ENCODE results near the gene CHD2.

DNA sequence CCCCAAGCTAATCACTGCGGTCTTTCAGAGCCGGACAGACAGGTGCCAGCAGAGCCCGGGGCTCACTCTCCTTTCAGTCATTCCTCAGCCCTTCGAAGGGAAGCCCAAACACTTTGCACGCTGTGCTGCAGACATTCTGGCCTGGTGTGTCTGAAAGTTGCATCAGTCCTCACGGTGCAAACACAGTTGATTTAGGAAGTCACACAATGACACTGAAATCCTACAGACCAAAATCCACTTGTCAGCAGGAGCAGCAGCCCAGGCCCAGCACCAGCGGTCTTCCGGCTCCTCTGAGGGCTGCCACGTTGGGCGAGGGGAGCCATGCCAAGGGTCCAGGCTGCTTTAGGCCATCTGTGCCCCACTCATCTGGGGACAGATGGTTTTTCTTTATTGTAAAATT is 127.3 kb downstream of the CHD2 start:
- TF ChIP-seq, protein P1, sequence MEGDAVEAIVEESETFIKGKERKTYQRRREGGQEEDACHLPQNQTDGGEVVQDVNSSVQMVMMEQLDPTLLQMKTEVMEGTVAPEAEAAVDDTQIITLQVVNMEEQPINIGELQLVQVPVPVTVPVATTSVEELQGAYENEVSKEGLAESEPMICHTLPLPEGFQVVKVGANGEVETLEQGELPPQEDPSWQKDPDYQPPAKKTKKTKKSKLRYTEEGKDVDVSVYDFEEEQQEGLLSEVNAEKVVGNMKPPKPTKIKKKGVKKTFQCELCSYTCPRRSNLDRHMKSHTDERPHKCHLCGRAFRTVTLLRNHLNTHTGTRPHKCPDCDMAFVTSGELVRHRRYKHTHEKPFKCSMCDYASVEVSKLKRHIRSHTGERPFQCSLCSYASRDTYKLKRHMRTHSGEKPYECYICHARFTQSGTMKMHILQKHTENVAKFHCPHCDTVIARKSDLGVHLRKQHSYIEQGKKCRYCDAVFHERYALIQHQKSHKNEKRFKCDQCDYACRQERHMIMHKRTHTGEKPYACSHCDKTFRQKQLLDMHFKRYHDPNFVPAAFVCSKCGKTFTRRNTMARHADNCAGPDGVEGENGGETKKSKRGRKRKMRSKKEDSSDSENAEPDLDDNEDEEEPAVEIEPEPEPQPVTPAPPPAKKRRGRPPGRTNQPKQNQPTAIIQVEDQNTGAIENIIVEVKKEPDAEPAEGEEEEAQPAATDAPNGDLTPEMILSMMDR (IDR thresholded peaks at IDR 0.05) = no peak
- TF ChIP-seq POLR2AphosphoS5 (IDR thresholded peaks at IDR 0.05; ENCODE audit: low read depth, low read length) = 0 out of 2 replicates have a peak, but pooled peaks have one; percentile 3
- TF ChIP-seq, protein P2, sequence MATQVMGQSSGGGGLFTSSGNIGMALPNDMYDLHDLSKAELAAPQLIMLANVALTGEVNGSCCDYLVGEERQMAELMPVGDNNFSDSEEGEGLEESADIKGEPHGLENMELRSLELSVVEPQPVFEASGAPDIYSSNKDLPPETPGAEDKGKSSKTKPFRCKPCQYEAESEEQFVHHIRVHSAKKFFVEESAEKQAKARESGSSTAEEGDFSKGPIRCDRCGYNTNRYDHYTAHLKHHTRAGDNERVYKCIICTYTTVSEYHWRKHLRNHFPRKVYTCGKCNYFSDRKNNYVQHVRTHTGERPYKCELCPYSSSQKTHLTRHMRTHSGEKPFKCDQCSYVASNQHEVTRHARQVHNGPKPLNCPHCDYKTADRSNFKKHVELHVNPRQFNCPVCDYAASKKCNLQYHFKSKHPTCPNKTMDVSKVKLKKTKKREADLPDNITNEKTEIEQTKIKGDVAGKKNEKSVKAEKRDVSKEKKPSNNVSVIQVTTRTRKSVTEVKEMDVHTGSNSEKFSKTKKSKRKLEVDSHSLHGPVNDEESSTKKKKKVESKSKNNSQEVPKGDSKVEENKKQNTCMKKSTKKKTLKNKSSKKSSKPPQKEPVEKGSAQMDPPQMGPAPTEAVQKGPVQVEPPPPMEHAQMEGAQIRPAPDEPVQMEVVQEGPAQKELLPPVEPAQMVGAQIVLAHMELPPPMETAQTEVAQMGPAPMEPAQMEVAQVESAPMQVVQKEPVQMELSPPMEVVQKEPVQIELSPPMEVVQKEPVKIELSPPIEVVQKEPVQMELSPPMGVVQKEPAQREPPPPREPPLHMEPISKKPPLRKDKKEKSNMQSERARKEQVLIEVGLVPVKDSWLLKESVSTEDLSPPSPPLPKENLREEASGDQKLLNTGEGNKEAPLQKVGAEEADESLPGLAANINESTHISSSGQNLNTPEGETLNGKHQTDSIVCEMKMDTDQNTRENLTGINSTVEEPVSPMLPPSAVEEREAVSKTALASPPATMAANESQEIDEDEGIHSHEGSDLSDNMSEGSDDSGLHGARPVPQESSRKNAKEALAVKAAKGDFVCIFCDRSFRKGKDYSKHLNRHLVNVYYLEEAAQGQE (IDR thresholded peaks at IDR 0.05; ENCODE audit: insufficient read depth in 1 of 2, low read depth in 2 of 2, low read length in 1 of 2) = no peak
